K562 (cell line): ENCODE data around the gene PRPH2. TPM values are rescaled to one million over a fixed set of nuclear protein-coding genes. Genes with fewer than 3 reads are reported as not detected.

ENCODE experiments used
- ATAC-seq: fragments of 200-7000 bp; cut with Tn5 transposase; 3 replicates; pipeline ENCODE4 v1.9.1; 2020; ENCODE audit warnings: moderate library complexity
- BruUV-seq: library from RNA; stranded (reverse); fragments of 400-500 nt; replicated peaks from 2 replicates; lab custom pipeline; 2021; lab: Mats Ljungman, UMichigan
- CTCF ChIA-PET: fragments of 300-600 bp; formaldehyde crosslinking; extraction: SDS; loops from one replicate; lab custom pipeline; 2021; ENCODE audit warnings: low intra/inter-chr PET ratio; lab: Yijun Ruan, JAX
- POLR2A ChIA-PET: fragments of 300-600, 350-650 bp; sonication (Branson Sonifier 250); formaldehyde crosslinking; extraction: SDS; loops from one replicate; lab custom pipeline; 2021; ENCODE audit warnings: antibody characterized with exemption, inconsistent platforms; lab: Yijun Ruan, JAX
- DNase-seq, 4 experiments: peaks; one replicate each; pipeline versions ENCODE4 v3.0.0 to v3.0.0-alpha.2; 2011 to 2018; ENCODE audit warnings: low spot score in 3 of 4, mixed read lengths in 3 of 4; ENCODE audit errors: extremely low read depth in 1 of 4
- FAIRE-seq: peaks from 2 replicates; lab custom pipeline; 2011; peaks lifted over from hg19 to GRCh38; lab: Jason Lieb, UNC
- H2AFZ ChIP-seq: 2 replicates; pipeline ENCODE4 v1.6.0; 2011; ENCODE audit warnings: low read depth, low read length, control low read depth, inconsistent platforms
- H3K27ac ChIP-seq: fragments of 200-600 bp; 3 replicates; pipeline ENCODE4 v1.8.0; 2011; ENCODE audit warnings: low read depth, mild to moderate bottlenecking, control low read depth, inconsistent platforms, low read length, moderate library complexity, mixed read lengths; ENCODE audit errors: extremely low read depth
- H3K27me3 ChIP-seq, 2 experiments: fragments of 300-600 bp in 1 of 2; 2 replicates in 1 of 2; 3 replicates in 1 of 2; pipeline versions ENCODE4 v1.6.0 to v1.8.0; 2011; ENCODE audit warnings: inconsistent platforms in 2 of 2, low read length in 2 of 2, mild to moderate bottlenecking in 1 of 2, mixed read lengths in 1 of 2, moderate library complexity in 1 of 2; ENCODE audit not compliant: control insufficient read depth in 2 of 2, insufficient read depth in 2 of 2
- H3K36me3 ChIP-seq: fragments of 300-600 bp; 3 replicates; pipeline ENCODE4 v1.8.0; 2011; ENCODE audit warnings: mild to moderate bottlenecking, low read length, inconsistent platforms; ENCODE audit not compliant: control insufficient read depth, insufficient read depth
- H3K4me1 ChIP-seq, 2 experiments: fragments of 200-600 bp in 1 of 2; replicated peaks in 1 of 2; 2 replicates in 1 of 2; 3 replicates in 1 of 2; pipeline versions ENCODE4 v1.5.1 to v1.8.0; 2011; ENCODE audit warnings: inconsistent platforms in 2 of 2, low read length in 2 of 2, mild to moderate bottlenecking in 1 of 2, mixed read lengths in 1 of 2, moderate library complexity in 1 of 2; ENCODE audit not compliant: control insufficient read depth in 2 of 2, insufficient read depth in 2 of 2
- H3K4me2 ChIP-seq: 2 replicates; pipeline ENCODE4 v1.6.1; 2011; ENCODE audit warnings: low read length, control low read depth, inconsistent platforms, mixed read lengths; ENCODE audit not compliant: insufficient read depth
- H3K4me3 ChIP-seq: fragments of 200-600 bp; sonication (generic), shearing (Covaris generic); 2 replicates; pipeline ENCODE4 v1.5.1; 2016; ENCODE audit warnings: control low read depth, inconsistent platforms
- H3K79me2 ChIP-seq: fragments of 200-600 bp; 3 replicates; pipeline ENCODE4 v1.8.0; 2011; ENCODE audit warnings: low read length, inconsistent platforms; ENCODE audit not compliant: control insufficient read depth, insufficient read depth
- H3K9ac ChIP-seq, 2 experiments: 2 replicates each; pipeline versions ENCODE4 v1.6.0 to v1.6.1; 2011; ENCODE audit warnings: low read depth in 2 of 2, low read length in 2 of 2, control low read depth in 1 of 2, inconsistent platforms in 1 of 2, mild to moderate bottlenecking in 1 of 2, mixed read lengths in 1 of 2; ENCODE audit not compliant: insufficient read depth in 1 of 2
- H3K9me1 ChIP-seq: one replicate; pipeline ENCODE4 v1.6.0; 2011; ENCODE audit warnings: inconsistent platforms, mild to moderate bottlenecking, low read length, moderate library complexity; ENCODE audit not compliant: control insufficient read depth, insufficient read depth
- H3K9me3 ChIP-seq: replicated peaks from 2 replicates; pipeline ENCODE4 v1.5.1; 2011; ENCODE audit warnings: low read depth, low read length, inconsistent platforms; ENCODE audit not compliant: control insufficient read depth, insufficient read depth
- H4K20me1 ChIP-seq: replicated peaks from 2 replicates; pipeline ENCODE4 v1.6.1; 2011; ENCODE audit warnings: low read length, inconsistent platforms, mixed read lengths; ENCODE audit not compliant: control insufficient read depth, insufficient read depth
- ADNP ChIP-seq: fragments of 200-800 bp; sonication (Bioruptor generic); IDR thresholded peaks from 2 replicates; pipeline ENCODE4 v1.6.1; 2016; ENCODE audit warnings: missing genetic modification characterization, missing compliant biosample characterization
- EP400 ChIP-seq: fragments of 450-650 bp; IDR thresholded peaks from 2 replicates; pipeline ENCODE4 v1.6.1; 2017; ENCODE audit warnings: antibody characterized with exemption, mild to moderate bottlenecking, moderate library complexity
- HDAC6 ChIP-seq: IDR thresholded peaks from 2 replicates; pipeline ENCODE4 v1.6.1; 2012; ENCODE audit warnings: low read depth, mild to moderate bottlenecking, control low read depth, inconsistent platforms, low read length, moderate library complexity
- HNRNPH1 ChIP-seq: fragments of 200-400 bp; formaldehyde crosslinking; optimal IDR thresholded peaks from 2 replicates; pipeline ENCODE3; 2017; ENCODE audit warnings: low read depth, mild to moderate bottlenecking, low read length, moderate library complexity
- HOXB6 ChIP-seq: fragments of 250-450 bp; sonication (Bioruptor Pico); IDR thresholded peaks from 2 replicates; pipeline ENCODE4 v1.5.1; 2022; ENCODE audit warnings: mild to moderate bottlenecking, borderline replicate concordance
- LARP7 ChIP-seq: fragments of 450-650 bp; IDR thresholded peaks from 2 replicates; pipeline ENCODE4 v1.6.1; 2016
- MCM5 ChIP-seq: fragments of 450-650 bp; IDR thresholded peaks from 2 replicates; pipeline ENCODE4 v1.6.1; 2016; ENCODE audit warnings: low read depth
- MEIS2 ChIP-seq: fragments of 450-650 bp; IDR thresholded peaks from 2 replicates; pipeline ENCODE4 v1.6.1; 2014; ENCODE audit warnings: mild to moderate bottlenecking; ENCODE audit not compliant: partially characterized antibody
- NFE2L1 ChIP-seq: fragments of 450-650 bp; IDR thresholded peaks from 2 replicates; pipeline ENCODE4 v1.6.1; 2016; ENCODE audit warnings: missing genetic modification characterization, low read depth, mild to moderate bottlenecking, missing compliant biosample characterization, moderate library complexity, borderline replicate concordance
- PML ChIP-seq: IDR thresholded peaks from 2 replicates; pipeline ENCODE4 v1.6.1; 2012; ENCODE audit warnings: low read length, inconsistent platforms
- RBM34 ChIP-seq: fragments of 200-400 bp; formaldehyde crosslinking; IDR thresholded peaks from 2 replicates; pipeline ENCODE4 v1.6.1; 2018; ENCODE audit warnings: low read length, borderline replicate concordance; ENCODE audit not compliant: insufficient read depth
- SMAD1 ChIP-seq: fragments of 150-350 bp; IDR thresholded peaks from 2 replicates; pipeline ENCODE4 v1.6.1; 2014; ENCODE audit warnings: low read length, low read depth; ENCODE audit not compliant: partially characterized antibody
- TAF1 ChIP-seq: IDR thresholded peaks from 2 replicates; pipeline ENCODE4 v1.6.1; 2011; ENCODE audit warnings: mild to moderate bottlenecking, low read length, moderate library complexity; ENCODE audit not compliant: insufficient read depth, control insufficient read depth, severe bottlenecking; ENCODE audit errors: extremely low read depth
- WGBS: fragments of 100-300 bp; shearing (Covaris generic); methylation state at CpG from one replicate; pipeline ENCODE4 v1.1.6; 2016; ENCODE audit warnings: low coverage, mixed read lengths; ENCODE audit not compliant: insufficient coverage; ENCODE audit errors: missing lambda C conversion rate; 5-methylcytosine and 5-hydroxymethylcytosine counted together
- in situ Hi-C: fragments of 300-500 bp; cut with MboI; formaldehyde crosslinking; loops from 4 replicates; pipeline ENCODE4 v1.15.0; 2018; ENCODE audit warnings: inconsistent platforms, mixed read lengths
- intact Hi-C: fragments of 100-400 bp; cut with micrococcal nuclease; formaldehyde crosslinking; loops from 2 replicates; pipeline ENCODE4 v1.14.2; 2022
- polyA plus RNA-seq, 8 experiments: library from polyadenylated mRNA; depleted of rRNA in 4 of 8; stranded (reverse) in 5 of 8; unstranded in 3 of 8; fragments of >200 nt; fragmentation: Nextera tagmentation in 2 of 8; fragmentation: Illumina TruSeq in 1 of 8; extraction: Ambion mirVana in 2 of 8; extraction: Trizol in 1 of 8; gene quantifications; 2 replicates each; pipeline versions ENCODE4 v1.2.1 to v1.2.3, GENCODE V29; 2011 to 2014; ENCODE audit warnings: inconsistent platforms in 1 of 8, missing spikeins in 1 of 8
- total RNA-seq, 7 experiments: library from RNA; depleted of rRNA in 6 of 7; stranded (reverse); fragments of >200 nt in 6 of 7; fragmentation: Illumina TruSeq in 2 of 7; extraction: Trizol in 2 of 7; gene quantifications; 2 replicates each; pipeline versions ENCODE4 v1.2.1 to v1.2.3, GENCODE V29; 2011 to 2021; ENCODE audit warnings: low replicate concordance in 1 of 7
- TF ChIP-seq, protein P1 (sequence below), 2 experiments: fragments of 250-450 bp in 1 of 2; fragments of 450-650 bp in 1 of 2; sonication (Bioruptor Pico) in 1 of 2; IDR thresholded peaks; 2 replicates each; pipeline versions ENCODE4 v1.6.1 to v1.8.0; 2016 to 2021; ENCODE audit warnings: mild to moderate bottlenecking in 2 of 2, moderate library complexity in 2 of 2, missing compliant biosample characterization in 1 of 2, missing genetic modification characterization in 1 of 2
- TF ChIP-seq, protein P2 (sequence below): sonication (generic); formaldehyde crosslinking; IDR thresholded peaks from 2 replicates; pipeline ENCODE4 v1.8.0; 2022; ENCODE audit warnings: missing genetic modification reagents, mild to moderate bottlenecking, moderate library complexity, borderline replicate concordance
- TF ChIP-seq, protein P3 (sequence below), 3 experiments: IDR thresholded peaks in 2 of 3; conservative IDR thresholded peaks in 1 of 3; 2 replicates each; pipeline ENCODE4 v1.5.1; 2011 to 2012; ENCODE audit warnings: low read length in 3 of 3, mild to moderate bottlenecking in 3 of 3, control low read depth in 2 of 3, improper control_type of control experiment in 1 of 3, inconsistent platforms in 1 of 3, low read depth in 1 of 3, mixed read lengths in 1 of 3, moderate library complexity in 1 of 3; ENCODE audit not compliant: insufficient read depth in 2 of 3

PRPH2 gene
- total and polyA plus RNA-seq, 9 of the 15 experiments (the other 6 are each of a cell fraction or from before 2014, with no cell fraction given), result 0.03 to 0.11 (median 0.03) TPM; not detected in 5

DNA sequence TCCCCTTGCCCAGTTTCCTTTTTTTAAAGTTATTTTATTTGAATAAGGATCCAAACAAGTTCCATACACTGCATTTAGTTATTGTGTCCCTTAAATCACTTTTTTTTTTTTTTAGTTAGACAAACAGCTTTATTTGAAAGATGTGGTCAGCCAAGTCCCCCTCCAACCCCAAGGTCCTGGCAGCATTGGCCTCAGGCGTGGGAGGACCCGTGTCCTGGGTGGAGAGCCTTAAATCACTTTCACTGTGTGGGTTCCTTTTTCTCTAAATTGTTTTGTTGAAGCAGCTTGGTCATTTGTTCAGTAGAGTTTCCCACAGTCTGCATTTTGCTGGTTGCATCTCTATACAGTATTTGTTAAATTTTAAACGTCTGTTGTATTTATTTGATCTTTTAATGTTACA is 28.7 kb upstream of the PRPH2 start (continued):
- TF ChIP-seq, protein P1, sequence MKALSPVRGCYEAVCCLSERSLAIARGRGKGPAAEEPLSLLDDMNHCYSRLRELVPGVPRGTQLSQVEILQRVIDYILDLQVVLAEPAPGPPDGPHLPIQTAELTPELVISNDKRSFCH (CRISPR knock-in tag; IDR thresholded peaks at IDR 0.05), result no peak
- TF ChIP-seq, protein P1 (tag; IDR thresholded peaks at IDR 0.05), result no peak
- TF ChIP-seq MEIS2, result peak; percentile 62
- TF ChIP-seq, all 486 proteins: peak for 5

DNA sequence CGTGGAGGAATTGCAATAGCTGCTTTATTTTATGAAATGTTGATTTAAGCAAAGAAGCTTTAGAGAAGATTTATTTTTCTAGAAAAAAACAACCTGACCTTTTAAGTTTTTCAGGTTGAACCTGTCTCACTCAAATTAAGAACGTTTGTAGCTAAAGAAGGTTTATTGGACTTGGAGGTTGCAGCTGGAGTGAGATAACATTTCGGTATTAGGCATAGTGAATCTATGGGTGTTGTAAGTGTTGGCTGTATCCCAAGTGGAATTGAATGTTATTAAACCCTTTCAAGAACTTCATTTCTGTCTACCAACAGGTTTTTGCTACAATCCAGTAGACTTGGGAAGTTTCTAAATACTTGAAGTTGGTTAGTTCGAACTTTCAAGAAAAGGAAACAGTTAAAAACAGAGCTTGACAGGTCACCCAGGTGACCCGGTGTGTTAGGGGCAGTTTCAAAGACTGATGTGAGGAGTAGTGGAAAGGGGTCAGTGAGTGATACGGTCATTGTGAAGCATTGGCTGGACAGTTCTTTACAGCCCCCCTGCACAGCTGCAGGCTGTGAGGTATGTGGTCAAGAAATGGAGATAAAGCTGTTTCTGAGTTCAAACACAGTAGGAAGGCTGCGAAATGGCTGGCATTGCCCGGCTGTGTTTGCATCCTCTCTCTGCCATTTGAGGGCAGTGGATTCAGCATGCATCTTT is 26.0 kb upstream of the PRPH2 start:
- peak overlapping the region in 1 of 2 experiments; percentile 87; a peak in 3 of 4 replicates for H3K9ac ChIP-seq
- H3K4me3 ChIP-seq, result peak overlapping the region; percentile 90; the same call in 1 of the 2 replicates
- H3K27ac ChIP-seq, result no peak overlapping the region
- peak overlapping the region; percentile 87 for H3K4me2 ChIP-seq
- H3K36me3 ChIP-seq, result peaks cover 7% of the 10 kb centered on the region; the same call in 2 of the 3 replicates
- ATAC-seq (no peak), FAIRE-seq (peak; percentile 51), DNase-seq (peak in 2 of 4 experiments; percentile 31 to 40)
- H3K9me1 ChIP-seq, result no peaks in the 10 kb centered on the region
- peaks cover 13 to 29% of the 10 kb centered on the region in 2 experiments for H3K4me1 ChIP-seq
- H3K79me2 ChIP-seq, result peaks cover 36% of the 10 kb centered on the region
- no TSS peak for BruUV-seq
- H2AFZ ChIP-seq, result peak overlapping the region; percentile 6
- H3K27me3 ChIP-seq, result no peaks in the 10 kb centered on the region
- ChIA-PET POLR2A (interaction anchor here (0.6 to 6.6 kb wide), 10 partner anchors 8 to 827 kb away, joined by 3 to 73 read pairs (median 6); partner anchors contain the start of genes BICRAL, BYSL, MED20 and RPL7L1), CTCF (no interaction called here)
- in situ Hi-C loops, result no loop called here
- no peaks in the 10 kb centered on the region for H3K9me3 ChIP-seq
- 26% methylated on average over 8 of the region's 8 CpGs for WGBS
- H4K20me1 ChIP-seq, result peaks cover 6% of the 10 kb centered on the region
- intact Hi-C loops, result loop anchor here (5.0 kb wide), 2 partner anchors 149 to 186 kb away; partner anchors contain the start of gene UBR2
- TF ChIP-seq HOXB6 (no peak), RBM34 (no peak), TAF1 (peak; percentile 19), ADNP (tag) (peak; percentile 17; the same call in 1 of the 2 replicates), NFE2L1 (no peak), HDAC6 (no peak), SMAD1 (no peak), MCM5 (no peak), LARP7 (no peak), HNRNPH1 (no peak), EP400 (no peak), PML (no peak)
- TF ChIP-seq, protein P2, sequence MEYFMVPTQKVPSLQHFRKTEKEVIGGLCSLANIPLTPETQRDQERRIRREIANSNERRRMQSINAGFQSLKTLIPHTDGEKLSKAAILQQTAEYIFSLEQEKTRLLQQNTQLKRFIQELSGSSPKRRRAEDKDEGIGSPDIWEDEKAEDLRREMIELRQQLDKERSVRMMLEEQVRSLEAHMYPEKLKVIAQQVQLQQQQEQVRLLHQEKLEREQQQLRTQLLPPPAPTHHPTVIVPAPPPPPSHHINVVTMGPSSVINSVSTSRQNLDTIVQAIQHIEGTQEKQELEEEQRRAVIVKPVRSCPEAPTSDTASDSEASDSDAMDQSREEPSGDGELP (CRISPR knock-in tag), result peak; percentile 36; the same call in 1 of the 2 replicates
- TF ChIP-seq, protein P3, sequence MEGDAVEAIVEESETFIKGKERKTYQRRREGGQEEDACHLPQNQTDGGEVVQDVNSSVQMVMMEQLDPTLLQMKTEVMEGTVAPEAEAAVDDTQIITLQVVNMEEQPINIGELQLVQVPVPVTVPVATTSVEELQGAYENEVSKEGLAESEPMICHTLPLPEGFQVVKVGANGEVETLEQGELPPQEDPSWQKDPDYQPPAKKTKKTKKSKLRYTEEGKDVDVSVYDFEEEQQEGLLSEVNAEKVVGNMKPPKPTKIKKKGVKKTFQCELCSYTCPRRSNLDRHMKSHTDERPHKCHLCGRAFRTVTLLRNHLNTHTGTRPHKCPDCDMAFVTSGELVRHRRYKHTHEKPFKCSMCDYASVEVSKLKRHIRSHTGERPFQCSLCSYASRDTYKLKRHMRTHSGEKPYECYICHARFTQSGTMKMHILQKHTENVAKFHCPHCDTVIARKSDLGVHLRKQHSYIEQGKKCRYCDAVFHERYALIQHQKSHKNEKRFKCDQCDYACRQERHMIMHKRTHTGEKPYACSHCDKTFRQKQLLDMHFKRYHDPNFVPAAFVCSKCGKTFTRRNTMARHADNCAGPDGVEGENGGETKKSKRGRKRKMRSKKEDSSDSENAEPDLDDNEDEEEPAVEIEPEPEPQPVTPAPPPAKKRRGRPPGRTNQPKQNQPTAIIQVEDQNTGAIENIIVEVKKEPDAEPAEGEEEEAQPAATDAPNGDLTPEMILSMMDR (IDR thresholded peaks at IDR 0.05 in 2 of 3, conservative IDR thresholded peaks at IDR 0.05 in 1 of 3; ENCODE audit: insufficient read depth in 2 of 3, low read depth in 1 of 3, low read length in 3 of 3), result no peak
